Endothelial cell of umbilical vein (primary cell): ENCODE data around the gene FLNB. TPM values are rescaled to one million over a fixed set of nuclear protein-coding genes. Genes with fewer than 3 reads are reported as not detected.

Experiments
- BruUV-seq: library from RNA; stranded (reverse); fragments of 400-500 nt; replicated peaks from 2 replicates; lab custom pipeline; 2021; lab: Mats Ljungman, UMichigan
- CTCF ChIA-PET: fragments of 300-600, 350-600 bp; sonication (Branson Sonifier 250); formaldehyde crosslinking; loops from one replicate; lab custom pipeline; 2021; ENCODE audit warnings: antibody characterized with exemption, inconsistent platforms; lab: Charles Lee
- POLR2A ChIA-PET: fragments of 300-600, 350-600 bp; sonication (Branson Sonifier 250); formaldehyde crosslinking; loops from one replicate; lab custom pipeline; 2021; ENCODE audit warnings: antibody characterized with exemption, inconsistent platforms; lab: Charles Lee
- DNase-seq: peaks from one replicate; pipeline ENCODE4 v3.0.0-alpha.2; 2011; ENCODE audit warnings: low read depth, low spot score
- FAIRE-seq: peaks from 2 replicates; lab custom pipeline; 2011; peaks lifted over from hg19 to GRCh38; lab: Jason Lieb, UNC
- H2AFZ ChIP-seq: 2 replicates; pipeline ENCODE4 v1.6.0; 2012; ENCODE audit warnings: low read depth, low read length, control low read depth, inconsistent platforms
- H3K27ac ChIP-seq: 2 replicates; pipeline ENCODE4 v1.5.1; 2011; ENCODE audit warnings: low read depth, mild to moderate bottlenecking, control low read depth, low read length, moderate library complexity; ENCODE audit not compliant: insufficient read depth
- H3K27me3 ChIP-seq, 2 experiments: 2 replicates each; pipeline versions ENCODE4 v1.6.0 to v1.6.1; 2011; ENCODE audit warnings: low read length in 2 of 2, mixed read lengths in 1 of 2; ENCODE audit not compliant: control insufficient read depth in 2 of 2, insufficient read depth in 2 of 2
- H3K36me3 ChIP-seq, 2 experiments: 2 replicates in 1 of 2; 3 replicates in 1 of 2; pipeline ENCODE4 v1.5.1; 2011; ENCODE audit warnings: low read length in 2 of 2, mild to moderate bottlenecking in 1 of 2, moderate library complexity in 1 of 2; ENCODE audit not compliant: control insufficient read depth in 2 of 2, insufficient read depth in 2 of 2; ENCODE audit errors: extremely low read depth in 1 of 2
- H3K4me1 ChIP-seq: 3 replicates; pipeline ENCODE4 v1.5.1; 2011; ENCODE audit warnings: mild to moderate bottlenecking, low read length; ENCODE audit not compliant: control insufficient read depth, insufficient read depth; ENCODE audit errors: extremely low read depth
- H3K4me2 ChIP-seq: 2 replicates; pipeline ENCODE4 v1.6.1; 2011; ENCODE audit warnings: low read length, control low read depth, mixed read lengths; ENCODE audit not compliant: insufficient read depth
- H3K4me3 ChIP-seq, 3 experiments: fragments of 200-600 bp in 1 of 3; sonication (generic), shearing (Covaris generic) in 1 of 3; replicated peaks in 1 of 3; 2 replicates each; pipeline ENCODE4 v1.5.1; 2011 to 2016; ENCODE audit warnings: control low read depth in 3 of 3, low read length in 3 of 3, mild to moderate bottlenecking in 2 of 3, inconsistent platforms in 1 of 3, low read depth in 1 of 3, moderate library complexity in 1 of 3; ENCODE audit not compliant: insufficient read depth in 1 of 3
- H3K79me2 ChIP-seq: 2 replicates; pipeline ENCODE4 v1.6.0; 2012; ENCODE audit warnings: low read length, inconsistent platforms; ENCODE audit not compliant: control insufficient read depth, insufficient read depth
- H3K9ac ChIP-seq: replicated peaks from 2 replicates; pipeline ENCODE3; 2011; ENCODE audit warnings: low read length, control low read depth; ENCODE audit not compliant: insufficient read depth; ENCODE audit errors: extremely low read depth
- H3K9me1 ChIP-seq: replicated peaks from 3 replicates; pipeline ENCODE4 v1.6.0; 2011; ENCODE audit warnings: mild to moderate bottlenecking, low read length; ENCODE audit not compliant: control insufficient read depth, insufficient read depth; ENCODE audit errors: extremely low read depth
- H3K9me3 ChIP-seq: replicated peaks from 2 replicates; pipeline ENCODE4 v1.5.1; 2012; ENCODE audit warnings: low read length, inconsistent platforms; ENCODE audit not compliant: control insufficient read depth, insufficient read depth
- H4K20me1 ChIP-seq: replicated peaks from 2 replicates; pipeline ENCODE3; 2011; ENCODE audit warnings: mild to moderate bottlenecking, low read length; ENCODE audit not compliant: control insufficient read depth, insufficient read depth; ENCODE audit errors: extremely low read depth
- EZH2 ChIP-seq: IDR thresholded peaks from 2 replicates; pipeline ENCODE4 v1.6.1; 2012; ENCODE audit warnings: borderline replicate concordance, low read depth, mild to moderate bottlenecking, moderate library complexity, low read length, inconsistent platforms; ENCODE audit not compliant: severe bottlenecking
- FOS ChIP-seq: IDR thresholded peaks from 2 replicates; pipeline ENCODE4 v1.6.1; 2011; ENCODE audit warnings: mild to moderate bottlenecking, low read length, moderate library complexity, borderline replicate concordance; ENCODE audit not compliant: insufficient read depth
- GATA2 ChIP-seq: IDR thresholded peaks from 2 replicates; pipeline ENCODE4 v1.7.0; 2011; ENCODE audit warnings: low read depth, mild to moderate bottlenecking, moderate library complexity, mixed read lengths, low read length; ENCODE audit not compliant: insufficient read length, insufficient read depth
- JUN ChIP-seq: IDR thresholded peaks from 2 replicates; pipeline ENCODE4 v1.6.1; 2011; ENCODE audit warnings: borderline replicate concordance, low read depth; ENCODE audit not compliant: insufficient read length, insufficient read depth
- MAX ChIP-seq: IDR thresholded peaks from 2 replicates; pipeline ENCODE4 v1.6.1; 2011; ENCODE audit not compliant: insufficient read depth, insufficient read length
- MYC ChIP-seq: IDR thresholded peaks from one replicate; pipeline ENCODE4 v1.6.1; 2011; ENCODE audit warnings: mild to moderate bottlenecking, low read depth, low read length
- POLR2A ChIP-seq: IDR thresholded peaks from 2 replicates; pipeline ENCODE4 v1.6.1; 2012; ENCODE audit warnings: low read depth, mild to moderate bottlenecking, control low read depth, low read length
- POLR2AphosphoS5 ChIP-seq: IDR thresholded peaks from 2 replicates; pipeline ENCODE4 v1.6.1; 2012; ENCODE audit warnings: low read depth, mild to moderate bottlenecking, control low read depth, low read length, moderate library complexity; ENCODE audit not compliant: insufficient read depth
- dilution Hi-C: fragments of 300-500 bp; cut with MboI; formaldehyde crosslinking; loops from one replicate; pipeline ENCODE4 v1.15.0; 2019; ENCODE audit warnings: low sequenced_read_pairs; ENCODE audit not compliant: extremely low pct_ligation_motif_present
- intact Hi-C: fragments of 100-400 bp; cut with micrococcal nuclease; formaldehyde crosslinking; loops from one replicate; pipeline ENCODE4 v1.10.0; 2022
- polyA plus RNA-seq, 4 experiments: library from polyadenylated mRNA; depleted of rRNA in 3 of 4; stranded (reverse) in 3 of 4; unstranded in 1 of 4; fragments of >200 nt; gene quantifications; 2 replicates each; pipeline versions ENCODE4 v1.2.1 to v1.2.3, GENCODE V29; 2011 to 2012; ENCODE audit warnings: missing spikeins in 1 of 4
- total RNA-seq: library from RNA; stranded (reverse); gene quantifications from 2 replicates; pipeline ENCODE4 v1.2.3, GENCODE V29; 2021
- TF ChIP-seq, protein P1 (sequence below), 2 donors: IDR thresholded peaks; 1 replicate in 1 of 2; 2 replicates in 1 of 2; pipeline ENCODE4 v1.5.1; 2011; ENCODE audit warnings: low read length in 2 of 2, mild to moderate bottlenecking in 2 of 2, moderate library complexity in 2 of 2, control low read depth in 1 of 2, inconsistent platforms in 1 of 2, low read depth in 1 of 2; ENCODE audit not compliant: insufficient read depth in 1 of 2; ENCODE audit errors: extremely low read depth in 1 of 2

FLNB gene
- total and polyA plus RNA-seq, 2 donors (not counting 3 experiments of a cell fraction or from before 2014, with no cell fraction given) = 479 to 670 TPM

DNA sequence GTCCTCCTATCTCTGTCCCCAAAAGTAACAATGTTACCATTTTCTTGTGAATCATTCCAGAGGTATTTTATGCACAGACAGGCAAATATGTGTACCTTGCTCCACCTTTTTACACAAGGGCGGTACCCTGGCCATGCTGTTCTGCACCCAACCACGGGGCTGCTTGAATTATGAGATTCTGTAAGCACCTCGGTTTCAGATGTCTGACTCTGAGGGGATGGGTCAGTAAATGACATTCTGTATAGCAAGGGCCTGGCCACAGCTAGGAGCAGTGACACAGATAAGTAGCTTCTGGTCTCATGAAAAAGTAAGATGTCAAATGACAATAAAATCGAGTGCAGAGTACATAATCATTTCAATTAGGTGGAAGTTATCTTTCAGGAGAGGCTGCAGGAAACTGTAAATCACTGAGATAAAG is 30.4 kb upstream of the FLNB start:
- no TSS peak for BruUV-seq
- H3K79me2 ChIP-seq = no peaks in the 10 kb centered on the region
- H3K4me2 ChIP-seq = no peak overlapping the region
- H3K9me1 ChIP-seq = no peaks in the 10 kb centered on the region
- no peak overlapping the region for H3K27ac ChIP-seq
- H2AFZ ChIP-seq = no peak overlapping the region
- intact Hi-C loops (no loop called here), dilution Hi-C loops (no loop called here)
- TF ChIP-seq MAX (no peak), POLR2A (no peak)
- H4K20me1 ChIP-seq = no peaks in the 10 kb centered on the region
- H3K27me3 ChIP-seq = no peaks in the 10 kb centered on the region
- H3K9ac ChIP-seq = no peak overlapping the region
- CTCF ChIA-PET = interaction anchor here (0.9 to 1.2 kb wide), 4 partner anchors 15 to 30 kb away, joined by 3 to 4 read pairs (median 4); no protein-coding TSS in a partner anchor
- POLR2A ChIA-PET = no interaction called here
- H3K4me1 ChIP-seq = peaks cover 20% of the 10 kb centered on the region
- DNase-seq (no peak), FAIRE-seq (no peak)
- no peaks in the 10 kb centered on the region for H3K9me3 ChIP-seq
- H3K36me3 ChIP-seq = no peaks in the 10 kb centered on the region
- H3K4me3 ChIP-seq = no peak overlapping the region

- FAIRE-seq (no peak), DNase-seq (no peak)
- intact Hi-C loops (no loop called here), dilution Hi-C loops (no loop called here)
- H3K9me3 ChIP-seq = no peaks in the 10 kb centered on the region
- no peak overlapping the region for H3K4me3 ChIP-seq
- H2AFZ ChIP-seq = no peak overlapping the region
- H3K9ac ChIP-seq = no peak overlapping the region
- ChIA-PET POLR2A (no interaction called here), CTCF (interaction anchor here (0.9 to 1.2 kb wide), 4 partner anchors 14 to 29 kb away, joined by 3 to 4 read pairs (median 4); no protein-coding TSS in a partner anchor)
- TF ChIP-seq JUN (no peak), MAX (no peak), EZH2 (no peak), GATA2 (no peak), POLR2A (no peak), MYC (no peak), FOS (no peak), POLR2AphosphoS5 (no peak)
- TF ChIP-seq, protein P1, sequence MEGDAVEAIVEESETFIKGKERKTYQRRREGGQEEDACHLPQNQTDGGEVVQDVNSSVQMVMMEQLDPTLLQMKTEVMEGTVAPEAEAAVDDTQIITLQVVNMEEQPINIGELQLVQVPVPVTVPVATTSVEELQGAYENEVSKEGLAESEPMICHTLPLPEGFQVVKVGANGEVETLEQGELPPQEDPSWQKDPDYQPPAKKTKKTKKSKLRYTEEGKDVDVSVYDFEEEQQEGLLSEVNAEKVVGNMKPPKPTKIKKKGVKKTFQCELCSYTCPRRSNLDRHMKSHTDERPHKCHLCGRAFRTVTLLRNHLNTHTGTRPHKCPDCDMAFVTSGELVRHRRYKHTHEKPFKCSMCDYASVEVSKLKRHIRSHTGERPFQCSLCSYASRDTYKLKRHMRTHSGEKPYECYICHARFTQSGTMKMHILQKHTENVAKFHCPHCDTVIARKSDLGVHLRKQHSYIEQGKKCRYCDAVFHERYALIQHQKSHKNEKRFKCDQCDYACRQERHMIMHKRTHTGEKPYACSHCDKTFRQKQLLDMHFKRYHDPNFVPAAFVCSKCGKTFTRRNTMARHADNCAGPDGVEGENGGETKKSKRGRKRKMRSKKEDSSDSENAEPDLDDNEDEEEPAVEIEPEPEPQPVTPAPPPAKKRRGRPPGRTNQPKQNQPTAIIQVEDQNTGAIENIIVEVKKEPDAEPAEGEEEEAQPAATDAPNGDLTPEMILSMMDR (IDR thresholded peaks at IDR 0.05; ENCODE audit: extremely low read depth in 1 of 2, insufficient read depth in 1 of 2, low read depth in 1 of 2, low read length in 2 of 2) = no peak
- no peaks in the 10 kb centered on the region for H3K9me1 ChIP-seq
- peaks cover 17% of the 10 kb centered on the region for H3K4me1 ChIP-seq
- BruUV-seq = no TSS peak
- H4K20me1 ChIP-seq = no peaks in the 10 kb centered on the region
- no peak overlapping the region for H3K4me2 ChIP-seq
- no peaks in the 10 kb centered on the region for H3K27me3 ChIP-seq
- H3K79me2 ChIP-seq = no peaks in the 10 kb centered on the region
- no peaks in the 10 kb centered on the region for H3K36me3 ChIP-seq
- H3K27ac ChIP-seq = no peak overlapping the region
These were observed 29.9 kb upstream of the FLNB start for GRCh38 chr3:57978316-57978715.
